B cell (primary cell): ENCODE measurements around the gene PALM3.

ENCODE experiments used
- CTCF ChIP-seq: fragments of 200-600 bp; IDR thresholded peaks from one replicate; pipeline ENCODE4 v1.8.0; 2022; ENCODE audit warnings: antibody characterized with exemption, mild to moderate bottlenecking
- EZH2 ChIP-seq: IDR thresholded peaks from 2 replicates; pipeline ENCODE4 v1.6.1; 2012; ENCODE audit warnings: borderline replicate concordance, low read depth, mild to moderate bottlenecking, moderate library complexity, low read length; ENCODE audit not compliant: insufficient read depth, poor library complexity, severe bottlenecking

DNA sequence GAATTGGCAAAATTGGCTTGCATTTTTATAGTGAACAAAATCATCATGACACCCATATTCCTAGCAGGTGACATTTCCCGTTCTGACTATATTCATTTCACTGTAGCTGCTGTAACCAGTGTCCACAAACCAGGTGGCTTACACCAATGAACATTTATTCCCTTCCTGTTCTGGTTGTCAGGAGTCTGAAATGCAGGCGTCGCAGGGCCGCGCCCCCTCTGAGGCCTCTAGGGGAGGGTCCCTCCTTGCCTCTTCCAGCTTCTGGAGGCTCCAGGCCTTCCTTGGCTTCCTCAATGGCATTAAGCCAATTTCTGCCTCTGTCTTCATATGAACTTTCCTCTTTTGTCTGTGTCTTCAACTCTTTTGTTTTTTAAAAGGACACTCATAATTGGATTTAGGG, 40.4 kb downstream of the PALM3 start:
- TF ChIP-seq EZH2 (no peak), CTCF (no peak)
